ENCODE results near the gene MIX23.

MIX23 gene

GRCh38 chr3:122383771-122384697 is 1.0 kb upstream of the MIX23 start, which contains the start of gene FAM162A (continued):
- TF ChIP-seq ZNF530 (tag by site-specific recombination; IDR thresholded peaks at IDR 0.05; ENCODE audit: low read depth) (no peak), HOXC10 (CRISPR knock-in tag; IDR thresholded peaks at IDR 0.05) (no peak), GLIS2 (tag by site-specific recombination; IDR thresholded peaks at IDR 0.05) (peak; percentile 84), ZNF280D (tag by site-specific recombination; IDR thresholded peaks at IDR 0.05) (no peak), ZBTB20 (tag by site-specific recombination; IDR thresholded peaks at IDR 0.05) (peak; percentile 82), MEIS1 (CRISPR knock-in tag; IDR thresholded peaks at IDR 0.05; ENCODE audit: borderline replicate concordance) (no peak), ZNF221 (tag by site-specific recombination; IDR thresholded peaks at IDR 0.05; ENCODE audit: borderline replicate concordance) (no peak), ZXDB (tag by site-specific recombination; IDR thresholded peaks at IDR 0.05) (0 out of 2 replicates have a peak, but pooled peaks have one; percentile 54), ZNF10 (tag by site-specific recombination; IDR thresholded peaks at IDR 0.05) (no peak), ZNF18 (tag by site-specific recombination; IDR thresholded peaks at IDR 0.05) (peak; percentile 52; the same call in 1 of the 2 replicates), ZNF776 (tag by site-specific recombination; IDR thresholded peaks at IDR 0.05; ENCODE audit: borderline replicate concordance) (no peak), ZFP69B (tag by site-specific recombination; IDR thresholded peaks at IDR 0.05) (no peak), SP7 (tag by site-specific recombination; IDR thresholded peaks at IDR 0.05) (peak; percentile 57; the same call in 1 of the 2 replicates), EGR2 (tag by site-specific recombination; IDR thresholded peaks at IDR 0.05; ENCODE audit: low read depth) (peak; percentile 77), ZNF23 (tag by site-specific recombination; IDR thresholded peaks at IDR 0.05; ENCODE audit: borderline replicate concordance) (no peak), TRIM28 (IDR thresholded peaks at IDR 0.05; ENCODE audit: borderline replicate concordance, low read length) (peak; percentile 70; the same call in 1 of the 2 replicates), ZFP37 (tag by site-specific recombination; IDR thresholded peaks at IDR 0.05) (no peak), PRDM2 (tag by site-specific recombination; IDR thresholded peaks at IDR 0.05; ENCODE audit: borderline replicate concordance) (no peak), ZNF426 (tag by site-specific recombination; IDR thresholded peaks at IDR 0.05) (no peak), ZNF513 (tag by site-specific recombination; IDR thresholded peaks at IDR 0.05) (no peak), ZNF114 (tag by site-specific recombination; IDR thresholded peaks at IDR 0.05) (no peak), ZNF433 (tag by site-specific recombination; IDR thresholded peaks at IDR 0.05; ENCODE audit: low read depth) (no peak), ZSCAN30 (tag by site-specific recombination; IDR thresholded peaks at IDR 0.05) (peak; percentile 51; the same call in 1 of the 2 replicates), ZNF664 (tag by site-specific recombination; IDR thresholded peaks at IDR 0.05) (no peak), GLI2 (tag by site-specific recombination; IDR thresholded peaks at IDR 0.05; ENCODE audit: borderline replicate concordance, low read depth) (no peak)
